Neural progenitor cell (in vitro differentiated cells): ENCODE measurements around the gene DRGX. TPM values are rescaled to one million over a fixed set of nuclear protein-coding genes. Genes with fewer than 3 reads are reported as not detected.

Experiments
- DNase-seq: peaks from one replicate; pipeline ENCODE4 v3.0.0-alpha.2; 2016; ENCODE audit warnings: low spot score
- H2AFZ ChIP-seq: fragments of 200-600 bp; sonication (generic); replicated peaks from 2 replicates; pipeline ENCODE4 v1.6.1; 2016; ENCODE audit warnings: antibody characterized with exemption
- H3F3A ChIP-seq: fragments of 200-600 bp; sonication (generic); 2 replicates; pipeline ENCODE4 v1.6.1; 2016; ENCODE audit warnings: antibody characterized with exemption, low read depth
- H3K27ac ChIP-seq: fragments of 200-600 bp; sonication (generic); 2 replicates; pipeline ENCODE4 v1.5.1; 2016; ENCODE audit warnings: mild to moderate bottlenecking
- H3K27me3 ChIP-seq: fragments of 200-600 bp; sonication (generic); 2 replicates; pipeline ENCODE4 v1.6.1; 2016; ENCODE audit warnings: mild to moderate bottlenecking, moderate library complexity
- H3K36me3 ChIP-seq: fragments of 200-600 bp; sonication (generic); 2 replicates; pipeline ENCODE4 v1.5.1; 2016
- H3K4me1 ChIP-seq: fragments of 200-600 bp; sonication (generic); 2 replicates; pipeline ENCODE4 v1.6.1; 2016; ENCODE audit warnings: mixed run types
- H3K4me2 ChIP-seq: fragments of 200-600 bp; sonication (generic); 2 replicates; pipeline ENCODE4 v1.6.1; 2016
- H3K4me3 ChIP-seq: fragments of 200-600 bp; sonication (generic); 2 replicates; pipeline ENCODE4 v1.5.1; 2016
- H3K79me2 ChIP-seq: fragments of 200-600 bp; sonication (generic); 2 replicates; pipeline ENCODE4 v1.6.1; 2016; ENCODE audit warnings: low read depth
- H3K9ac ChIP-seq: fragments of 200-600 bp; sonication (generic); 2 replicates; pipeline ENCODE4 v1.6.1; 2016
- H3K9me3 ChIP-seq: fragments of 200-600 bp; sonication (generic); 2 replicates; pipeline ENCODE4 v1.5.1; 2016; ENCODE audit warnings: low read depth
- H4K20me1 ChIP-seq: fragments of 200-600 bp; sonication (generic); 2 replicates; pipeline ENCODE4 v1.6.1; 2016; ENCODE audit warnings: low read depth
- H3K27ac Mint-ChIP-seq: 3 replicates; pipeline ENCODE4 v1.8.0; 2021; ENCODE audit warnings: mixed read lengths
- H3K27me3 Mint-ChIP-seq: 2 replicates; pipeline ENCODE4 v1.8.0; 2022; ENCODE audit warnings: low read depth, mild to moderate bottlenecking, inconsistent platforms, moderate library complexity, mixed read lengths; ENCODE audit not compliant: insufficient read depth
- H3K36me3 Mint-ChIP-seq: 3 replicates; pipeline ENCODE4 v1.8.0; 2021; ENCODE audit warnings: mixed read lengths
- H3K4me1 Mint-ChIP-seq: 3 replicates; pipeline ENCODE4 v1.8.0; 2021; ENCODE audit warnings: mixed read lengths
- H3K4me3 Mint-ChIP-seq: 3 replicates; pipeline ENCODE4 v1.8.0; 2021; ENCODE audit warnings: mild to moderate bottlenecking, moderate library complexity, mixed read lengths
- H3K9me3 Mint-ChIP-seq: 3 replicates; pipeline ENCODE4 v1.8.0; 2020; ENCODE audit warnings: mixed read lengths
- EZH2 ChIP-seq: fragments of 200-600 bp; sonication (generic); IDR thresholded peaks from 2 replicates; pipeline ENCODE4 v1.6.1; 2017; ENCODE audit warnings: antibody characterized with exemption, mild to moderate bottlenecking, moderate library complexity
- EZH2phosphoT487 ChIP-seq: fragments of 200-600 bp; sonication (generic); IDR thresholded peaks from 2 replicates; pipeline ENCODE4 v1.6.1; 2017; ENCODE audit warnings: antibody characterized with exemption
- total RNA-seq: library from RNA; depleted of rRNA; stranded (reverse); fragments of >200 nt; gene quantifications from 2 replicates; pipeline ENCODE4 v1.2.3, GENCODE V29; 2015; ENCODE audit warnings: low replicate concordance
- TF ChIP-seq, protein P1 (sequence below): fragments of 200-600 bp; sonication (generic); IDR thresholded peaks from 2 replicates; pipeline ENCODE4 v1.5.1; 2017; ENCODE audit warnings: antibody characterized with exemption, mild to moderate bottlenecking

Gene DRGX
- total RNA-seq, 1 donor from 2014 or later, result not detected

DNA sequence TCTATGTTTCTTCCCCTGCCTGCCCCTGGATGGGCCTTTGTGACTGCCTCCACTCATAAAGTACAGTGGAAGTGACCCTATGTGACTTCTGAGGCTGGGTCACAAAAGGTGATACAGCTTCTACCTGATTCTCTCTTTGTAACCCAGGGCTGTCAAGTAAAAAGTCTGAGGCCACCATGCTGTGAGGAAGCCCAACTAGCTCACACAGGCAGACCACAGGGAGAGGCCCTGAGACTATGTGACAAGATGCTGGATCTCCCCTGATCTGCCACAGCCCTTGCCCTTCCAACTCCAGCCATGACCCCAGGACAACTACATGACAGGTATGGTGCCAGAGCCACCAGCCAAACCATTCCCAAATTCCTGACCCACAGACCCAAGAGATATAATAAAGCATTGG is 45.8 kb downstream of the DRGX start:
- Histone ChIP-seq H3K27me3 (no peaks in the 10 kb centered on the region), H3K27ac (no peak overlapping the region), H3K9ac (no peak overlapping the region), H4K20me1 (no peaks in the 10 kb centered on the region), H2AFZ (no peak overlapping the region), H3K4me2 (no peak overlapping the region), H3F3A (no peaks in the 10 kb centered on the region), H3K36me3 (no peaks in the 10 kb centered on the region), H3K4me1 (no peaks in the 10 kb centered on the region), H3K9me3 (no peaks in the 10 kb centered on the region), H3K79me2 (no peaks in the 10 kb centered on the region), H3K4me3 (no peak overlapping the region)
- H3K9me3 Mint-ChIP-seq, result no peaks in the 10 kb centered on the region
- no peak for DNase-seq
- H3K4me1 Mint-ChIP-seq, result no peaks in the 10 kb centered on the region
- H3K27me3 Mint-ChIP-seq, result peaks cover 9% of the 10 kb centered on the region
- TF ChIP-seq EZH2, result no peak
- no peak for TF ChIP-seq EZH2phosphoT487
- TF ChIP-seq, protein P1, sequence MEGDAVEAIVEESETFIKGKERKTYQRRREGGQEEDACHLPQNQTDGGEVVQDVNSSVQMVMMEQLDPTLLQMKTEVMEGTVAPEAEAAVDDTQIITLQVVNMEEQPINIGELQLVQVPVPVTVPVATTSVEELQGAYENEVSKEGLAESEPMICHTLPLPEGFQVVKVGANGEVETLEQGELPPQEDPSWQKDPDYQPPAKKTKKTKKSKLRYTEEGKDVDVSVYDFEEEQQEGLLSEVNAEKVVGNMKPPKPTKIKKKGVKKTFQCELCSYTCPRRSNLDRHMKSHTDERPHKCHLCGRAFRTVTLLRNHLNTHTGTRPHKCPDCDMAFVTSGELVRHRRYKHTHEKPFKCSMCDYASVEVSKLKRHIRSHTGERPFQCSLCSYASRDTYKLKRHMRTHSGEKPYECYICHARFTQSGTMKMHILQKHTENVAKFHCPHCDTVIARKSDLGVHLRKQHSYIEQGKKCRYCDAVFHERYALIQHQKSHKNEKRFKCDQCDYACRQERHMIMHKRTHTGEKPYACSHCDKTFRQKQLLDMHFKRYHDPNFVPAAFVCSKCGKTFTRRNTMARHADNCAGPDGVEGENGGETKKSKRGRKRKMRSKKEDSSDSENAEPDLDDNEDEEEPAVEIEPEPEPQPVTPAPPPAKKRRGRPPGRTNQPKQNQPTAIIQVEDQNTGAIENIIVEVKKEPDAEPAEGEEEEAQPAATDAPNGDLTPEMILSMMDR, result no peak
- H3K36me3 Mint-ChIP-seq, result no peaks in the 10 kb centered on the region
- no peak overlapping the region for H3K4me3 Mint-ChIP-seq
- H3K27ac Mint-ChIP-seq, result no peak overlapping the region

DNA sequence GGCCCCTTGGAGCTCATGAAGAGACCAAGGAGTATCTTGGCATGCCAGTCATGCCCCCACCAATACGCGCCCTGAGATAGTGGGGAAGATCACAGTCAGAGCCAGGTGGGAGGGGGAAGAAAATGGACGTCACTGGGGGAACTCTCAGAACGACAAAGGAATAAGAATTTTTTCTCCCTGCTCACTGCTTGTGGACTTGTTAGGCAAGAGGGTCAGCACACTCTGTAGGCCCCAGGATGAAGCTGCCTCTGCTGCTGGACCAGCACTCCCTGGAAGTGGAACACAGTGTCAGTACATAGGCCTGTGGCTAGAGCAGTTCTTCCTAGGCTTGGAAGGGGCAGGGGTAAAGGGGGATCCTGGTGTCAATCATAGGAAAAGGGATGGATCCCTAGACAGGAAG is 46.5 kb downstream of the DRGX start:
- H3K27ac Mint-ChIP-seq, result no peak overlapping the region
- TF ChIP-seq EZH2 (no peak), EZH2phosphoT487 (no peak)
- TF ChIP-seq, protein P1, result no peak
- DNase-seq, result no peak

DNA sequence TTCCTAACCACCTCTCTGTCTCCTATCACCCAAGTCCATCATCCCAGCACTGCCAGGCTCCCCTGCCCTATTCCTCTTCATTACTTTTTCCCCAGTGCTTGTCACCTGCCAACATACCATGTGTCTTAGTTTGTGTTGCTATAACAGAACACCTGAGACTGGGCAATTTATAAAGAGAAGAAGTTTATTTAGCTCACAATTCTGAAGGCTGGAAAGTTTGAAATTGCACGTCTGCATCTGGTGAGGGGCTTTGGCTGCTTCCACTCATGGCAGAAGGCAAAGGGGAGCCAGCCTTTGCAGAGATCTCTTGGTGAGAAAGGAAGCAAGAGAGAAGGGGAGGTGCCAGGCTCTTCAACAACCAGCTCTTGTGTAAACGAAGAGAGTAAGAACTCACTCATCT is 47.3 kb downstream of the DRGX start:
- Histone ChIP-seq H4K20me1 (no peaks in the 10 kb centered on the region), H3K4me2 (no peak overlapping the region), H3K27ac (no peak overlapping the region), H3K36me3 (no peaks in the 10 kb centered on the region), H3K27me3 (no peaks in the 10 kb centered on the region), H3K9me3 (no peaks in the 10 kb centered on the region), H3K79me2 (no peaks in the 10 kb centered on the region), H3F3A (no peaks in the 10 kb centered on the region), H3K4me3 (no peak overlapping the region), H3K4me1 (no peaks in the 10 kb centered on the region), H2AFZ (no peak overlapping the region), H3K9ac (no peak overlapping the region)
- Mint-ChIP-seq H3K9me3 (no peaks in the 10 kb centered on the region), H3K4me1 (no peaks in the 10 kb centered on the region), H3K27me3 (peaks cover 7% of the 10 kb centered on the region), H3K4me3 (no peak overlapping the region), H3K27ac (no peak overlapping the region), H3K36me3 (no peaks in the 10 kb centered on the region)
- no peak for DNase-seq
- TF ChIP-seq EZH2 (no peak), EZH2phosphoT487 (no peak)
- TF ChIP-seq, protein P1, result no peak

More for the DNA sequence above, 46.5 kb downstream of the DRGX start:
- Mint-ChIP-seq H3K27me3 (peaks cover 7% of the 10 kb centered on the region), H3K9me3 (no peaks in the 10 kb centered on the region), H3K36me3 (no peaks in the 10 kb centered on the region), H3K4me1 (no peaks in the 10 kb centered on the region), H3K4me3 (no peak overlapping the region)
- Histone ChIP-seq H3K36me3 (no peaks in the 10 kb centered on the region), H3K79me2 (no peaks in the 10 kb centered on the region), H3K4me3 (no peak overlapping the region), H3F3A (no peaks in the 10 kb centered on the region), H2AFZ (no peak overlapping the region), H3K27ac (no peak overlapping the region), H3K9me3 (no peaks in the 10 kb centered on the region), H3K4me1 (no peaks in the 10 kb centered on the region), H3K9ac (no peak overlapping the region), H4K20me1 (no peaks in the 10 kb centered on the region), H3K4me2 (no peak overlapping the region), H3K27me3 (no peaks in the 10 kb centered on the region)

DNA sequence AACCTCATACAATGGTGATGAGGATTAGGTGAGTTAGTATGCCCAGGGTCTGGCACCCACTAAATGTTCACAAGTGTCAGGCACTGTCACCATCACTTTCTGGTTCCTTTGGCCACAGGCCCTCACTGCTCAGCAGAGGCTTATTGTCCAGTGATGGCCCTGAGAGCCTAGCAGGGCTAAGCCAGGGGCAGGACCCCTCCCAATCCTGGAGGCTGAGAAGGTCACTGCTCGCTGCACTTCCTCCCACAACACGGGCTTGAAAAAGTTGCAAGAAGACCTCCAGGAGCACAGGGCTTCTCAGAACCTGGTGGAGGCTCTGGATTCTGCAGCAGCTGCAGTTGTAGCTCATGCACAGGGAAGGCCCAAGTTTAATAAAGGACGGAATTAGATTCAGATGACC is 48.1 kb downstream of the DRGX start:
- H3K9ac ChIP-seq, result no peak overlapping the region
- Mint-ChIP-seq H3K4me1 (no peaks in the 10 kb centered on the region), H3K27me3 (peaks cover 7% of the 10 kb centered on the region), H3K27ac (no peak overlapping the region), H3K9me3 (no peaks in the 10 kb centered on the region), H3K4me3 (no peak overlapping the region), H3K36me3 (no peaks in the 10 kb centered on the region)
- no peaks in the 10 kb centered on the region for H3K79me2 ChIP-seq
- H3K4me2 ChIP-seq, result no peak overlapping the region
- no peaks in the 10 kb centered on the region for H3K36me3 ChIP-seq
- H3F3A ChIP-seq, result no peaks in the 10 kb centered on the region
- no peak overlapping the region for H2AFZ ChIP-seq
- H3K4me1 ChIP-seq, result no peaks in the 10 kb centered on the region
- H3K27me3 ChIP-seq, result no peaks in the 10 kb centered on the region
- no peaks in the 10 kb centered on the region for H4K20me1 ChIP-seq
- no peak overlapping the region for H3K27ac ChIP-seq
- no peak overlapping the region for H3K4me3 ChIP-seq
- TF ChIP-seq, protein P1, result no peak
- no peak for TF ChIP-seq EZH2
- TF ChIP-seq EZH2phosphoT487, result no peak
- no peak for DNase-seq
- H3K9me3 ChIP-seq, result no peaks in the 10 kb centered on the region
